H9 (cell line): ENCODE results near the gene C1QTNF9B. TPM values are rescaled to one million over a fixed set of nuclear protein-coding genes. Genes with fewer than 3 reads are reported as not detected.
"Not testable (repeated sequence)": the region's sequence is repeated elsewhere in the genome, so short reads cannot be mapped to it uniquely, and the experiment has no call there.

Source experiments
- DNase-seq: peaks from one replicate; pipeline ENCODE4 v3.0.0-alpha.2; 2017
- H2AFZ ChIP-seq: one replicate; pipeline ENCODE4 v1.6.1; 2013; ENCODE audit warnings: mild to moderate bottlenecking, low read length, control low read depth, moderate library complexity
- H2AK5ac ChIP-seq: 2 replicates; pipeline ENCODE4 v1.6.1; 2013; ENCODE audit warnings: low read length, control low read depth, mixed read lengths; ENCODE audit not compliant: insufficient read length
- H2BK120ac ChIP-seq: one replicate; pipeline ENCODE4 v1.6.1; 2013; ENCODE audit warnings: low read depth, mild to moderate bottlenecking, low read length, control low read depth, inconsistent platforms; ENCODE audit not compliant: poor library complexity, severe bottlenecking
- H2BK12ac ChIP-seq: 2 replicates; pipeline ENCODE4 v1.6.1; 2013; ENCODE audit warnings: low read length, control low read depth, mixed read lengths, low read depth; ENCODE audit not compliant: insufficient read length
- H2BK15ac ChIP-seq: 2 replicates; pipeline ENCODE4 v1.6.1; 2013; ENCODE audit warnings: low read depth, low read length, control low read depth
- H2BK20ac ChIP-seq: one replicate; pipeline ENCODE4 v1.6.1; 2013; ENCODE audit warnings: low read depth, mild to moderate bottlenecking, low read length, control low read depth, inconsistent platforms; ENCODE audit not compliant: poor library complexity, severe bottlenecking
- H2BK5ac ChIP-seq: 2 replicates; pipeline ENCODE4 v1.6.1; 2013; ENCODE audit warnings: low read length, control low read depth, mixed read lengths; ENCODE audit not compliant: insufficient read length
- H3K14ac ChIP-seq: 2 replicates; pipeline ENCODE4 v1.6.1; 2013; ENCODE audit warnings: low read length, control low read depth; ENCODE audit not compliant: insufficient read depth
- H3K18ac ChIP-seq: 2 replicates; pipeline ENCODE4 v1.6.1; 2013; ENCODE audit warnings: low read depth, mild to moderate bottlenecking, mixed read lengths, low read length, control low read depth; ENCODE audit not compliant: insufficient read length
- H3K23ac ChIP-seq: 2 replicates; pipeline ENCODE4 v1.6.1; 2013; ENCODE audit warnings: low read length, control low read depth, mixed read lengths, low read depth; ENCODE audit not compliant: insufficient read length
- H3K23me2 ChIP-seq: 2 replicates; pipeline ENCODE4 v1.6.1; 2013; ENCODE audit warnings: low read depth, mild to moderate bottlenecking, mixed read lengths, low read length, control low read depth; ENCODE audit not compliant: insufficient read length, poor library complexity, severe bottlenecking
- H3K27ac ChIP-seq: 2 replicates; pipeline ENCODE4 v1.5.1; 2013; ENCODE audit warnings: low read length, control low read depth, mixed read lengths, low read depth; ENCODE audit not compliant: insufficient read length
- H3K27me3 ChIP-seq: 2 replicates; pipeline ENCODE4 v1.6.1; 2013; ENCODE audit warnings: low read length, control low read depth, inconsistent platforms; ENCODE audit not compliant: insufficient read depth
- H3K4ac ChIP-seq: 2 replicates; pipeline ENCODE4 v1.6.1; 2013; ENCODE audit warnings: low read depth, mild to moderate bottlenecking, control low read depth, inconsistent platforms, low read length, moderate library complexity
- H3K4me1 ChIP-seq: 2 replicates; pipeline ENCODE4 v1.6.1; 2013; ENCODE audit warnings: low read length, control low read depth, inconsistent platforms; ENCODE audit not compliant: insufficient read depth
- H3K4me2 ChIP-seq: 2 replicates; pipeline ENCODE4 v1.6.1; 2013; ENCODE audit warnings: low read length, control low read depth, mixed read lengths; ENCODE audit not compliant: insufficient read length, insufficient read depth
- H3K56ac ChIP-seq: 2 replicates; pipeline ENCODE4 v1.6.1; 2013; ENCODE audit warnings: low read depth, mild to moderate bottlenecking, mixed read lengths, low read length, control low read depth; ENCODE audit not compliant: insufficient read length
- H3K79me1 ChIP-seq: 2 replicates; pipeline ENCODE4 v1.6.1; 2013; ENCODE audit warnings: low read depth, mild to moderate bottlenecking, moderate library complexity, low read length, control low read depth, inconsistent platforms; ENCODE audit not compliant: insufficient read depth, poor library complexity, severe bottlenecking
- H3K79me2 ChIP-seq: 2 replicates; pipeline ENCODE4 v1.6.1; 2013; ENCODE audit warnings: low read length, control low read depth, inconsistent platforms; ENCODE audit not compliant: insufficient read depth
- H3K9ac ChIP-seq: 2 replicates; pipeline ENCODE4 v1.6.1; 2013; ENCODE audit warnings: low read length, control low read depth, mixed read lengths; ENCODE audit not compliant: insufficient read length; ENCODE audit errors: extremely low read depth
- H3K9me3 ChIP-seq: one replicate; pipeline ENCODE4 v1.6.1; 2013; ENCODE audit warnings: low read depth, low read length, inconsistent platforms; ENCODE audit not compliant: control insufficient read depth
- H3T11ph ChIP-seq: one replicate; pipeline ENCODE4 v1.6.1; 2013; ENCODE audit warnings: mild to moderate bottlenecking, low read length, control low read depth, inconsistent platforms
- H4K20me1 ChIP-seq: one replicate; pipeline ENCODE4 v1.6.1; 2013; ENCODE audit not compliant: control insufficient read depth, insufficient read length, insufficient read depth
- H4K5ac ChIP-seq: 2 replicates; pipeline ENCODE4 v1.6.1; 2013; ENCODE audit warnings: low read depth, mild to moderate bottlenecking, mixed read lengths, low read length, control low read depth; ENCODE audit not compliant: insufficient read length
- H4K8ac ChIP-seq: replicated peaks from 2 replicates; pipeline ENCODE4 v1.6.1; 2013; ENCODE audit warnings: low read length, control low read depth, mixed read lengths, low read depth; ENCODE audit not compliant: insufficient read length
- H4K91ac ChIP-seq: 2 replicates; pipeline ENCODE4 v1.6.1; 2013; ENCODE audit warnings: low read depth, mild to moderate bottlenecking, moderate library complexity, mixed read lengths, low read length, control low read depth; ENCODE audit not compliant: insufficient read length
- H3K27ac Mint-ChIP-seq, 3 experiments: 2 replicates in 2 of 3; 3 replicates in 1 of 3; pipeline ENCODE4 v1.8.0; 2020 to 2021; ENCODE audit warnings: mixed read lengths in 3 of 3, mild to moderate bottlenecking in 1 of 3, moderate library complexity in 1 of 3
- H3K27me3 Mint-ChIP-seq: 2 replicates; pipeline ENCODE4 v1.8.0; 2021; ENCODE audit warnings: low read depth, mild to moderate bottlenecking, moderate library complexity, mixed read lengths
- H3K36me3 Mint-ChIP-seq, 3 experiments: 2 replicates in 2 of 3; 3 replicates in 1 of 3; pipeline ENCODE4 v1.8.0; 2020 to 2021; ENCODE audit warnings: low read depth in 3 of 3, mixed read lengths in 3 of 3; ENCODE audit not compliant: insufficient read depth in 1 of 3
- H3K4me1 Mint-ChIP-seq, 2 experiments: 2 replicates each; pipeline ENCODE4 v1.8.0; 2020; ENCODE audit warnings: mixed read lengths in 2 of 2
- H3K4me3 Mint-ChIP-seq, 2 experiments: 2 replicates in 1 of 2; 3 replicates in 1 of 2; pipeline ENCODE4 v1.8.0; 2020 to 2021; ENCODE audit warnings: mild to moderate bottlenecking in 2 of 2, mixed read lengths in 2 of 2, moderate library complexity in 1 of 2
- H3K9me3 Mint-ChIP-seq, 2 experiments: 2 replicates in 1 of 2; 3 replicates in 1 of 2; pipeline ENCODE4 v1.8.0; 2020; ENCODE audit warnings: mild to moderate bottlenecking in 2 of 2, mixed read lengths in 2 of 2, moderate library complexity in 1 of 2
- WGBS: extraction: QIAGEN DNeasy Blood & Tissue Kit; methylation state at CpG from one replicate; pipeline ENCODE4 v1.1.7; 2013; ENCODE audit warnings: missing lambda C conversion rate, low lambda C conversion rate, mixed read lengths; ENCODE audit not compliant: insufficient read length; ENCODE audit errors: extremely low coverage; 5-methylcytosine and 5-hydroxymethylcytosine counted together
- total RNA-seq: library from RNA; stranded (reverse); gene quantifications from 2 replicates; pipeline ENCODE4 v1.2.1, GENCODE V29; 2021

Gene C1QTNF9B
- total RNA-seq, 1 experiment from 2014 or later: not detected

DNA sequence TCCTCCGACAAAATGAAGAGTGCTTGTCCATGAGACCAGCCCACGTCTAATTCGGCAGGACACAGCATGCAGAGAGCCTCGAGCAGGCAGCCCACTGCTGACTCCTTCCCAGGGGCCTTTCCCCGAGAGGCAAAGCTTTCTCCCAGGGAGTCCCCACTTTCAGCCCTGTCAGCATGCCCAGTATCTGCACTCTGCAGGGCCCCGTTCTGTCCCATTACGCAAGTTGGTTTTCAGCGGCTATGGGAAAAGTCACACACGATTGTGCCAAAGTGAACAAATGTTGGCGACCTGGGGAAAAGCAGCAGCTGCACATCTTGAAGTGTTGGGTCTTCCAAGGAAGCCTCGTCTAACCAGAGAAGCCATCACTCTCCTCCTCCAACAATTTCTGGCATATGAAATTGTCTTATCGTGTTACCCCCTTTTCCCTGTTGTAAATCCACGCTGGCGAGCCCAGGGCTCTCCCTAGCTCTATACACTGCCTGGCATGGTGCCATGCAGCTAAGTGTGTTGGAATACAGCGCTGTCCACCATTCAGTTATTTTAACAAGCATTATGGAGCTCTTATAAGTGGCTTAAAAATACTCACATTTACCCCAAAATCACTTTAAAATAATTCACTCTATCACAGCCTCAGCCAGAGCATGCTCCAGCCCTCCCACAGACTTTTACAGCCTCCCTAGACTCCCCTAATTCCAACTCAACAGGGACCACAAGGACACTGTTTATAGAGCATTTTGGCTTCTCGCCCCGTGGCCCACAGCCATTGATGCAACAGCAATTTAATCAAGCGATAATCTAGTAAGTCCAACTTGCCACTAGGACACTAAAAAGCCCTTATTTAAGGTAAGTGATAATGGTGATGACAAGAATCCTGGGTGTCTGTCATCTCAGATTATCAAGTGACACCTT lies 16.6 kb downstream of the C1QTNF9B start:
- H3K36me3 Mint-ChIP-seq: peaks cover 10 to 33% (median 32%) of the 10 kb centered on the region in 3 experiments; a peak in 6 of 7 replicates
- H3K4me1 Mint-ChIP-seq: not testable (repeated sequence)

More for the DNA sequence above, 16.6 kb downstream of the C1QTNF9B start:
- not testable (repeated sequence) for H3K23ac ChIP-seq, H3K27me3 Mint-ChIP-seq, H2AK5ac ChIP-seq, H2AFZ ChIP-seq, H2BK120ac ChIP-seq, H4K8ac ChIP-seq, H3K27ac Mint-ChIP-seq, H3K9me3 ChIP-seq, H3K27ac ChIP-seq, H2BK20ac ChIP-seq, H3K4me3 Mint-ChIP-seq, H4K91ac ChIP-seq, H3K27me3 ChIP-seq, H3K14ac ChIP-seq, H3K79me2 ChIP-seq, H2BK12ac ChIP-seq, H4K5ac ChIP-seq, H3K79me1 ChIP-seq, H3K18ac ChIP-seq, H4K20me1 ChIP-seq, DNase-seq, H3K4me1 ChIP-seq, H3T11ph ChIP-seq, H3K9me3 Mint-ChIP-seq, H3K23me2 ChIP-seq, H3K56ac ChIP-seq, H2BK15ac ChIP-seq, H3K9ac ChIP-seq, H3K4ac ChIP-seq, H2BK5ac ChIP-seq, H3K4me2 ChIP-seq
- no CpG with 5 or more reads among the region's 18 CpGs for WGBS
